Measurements from ENCODE around the gene SLIT1. TPM values are rescaled to one million over a fixed set of nuclear protein-coding genes. Genes with fewer than 3 reads are reported as not detected.

Gene SLIT1
- total RNA-seq, 4 donors from 2014 or later = 0.35 to 0.49 TPM; not detected in 2

GRCh38 chr10:97016728-97017473 lies 168.9 kb downstream of the SLIT1 start:
- intact Hi-C loops (cut with DNase I; ENCODE audit: low total_unique reads) = no loop called here

DNA sequence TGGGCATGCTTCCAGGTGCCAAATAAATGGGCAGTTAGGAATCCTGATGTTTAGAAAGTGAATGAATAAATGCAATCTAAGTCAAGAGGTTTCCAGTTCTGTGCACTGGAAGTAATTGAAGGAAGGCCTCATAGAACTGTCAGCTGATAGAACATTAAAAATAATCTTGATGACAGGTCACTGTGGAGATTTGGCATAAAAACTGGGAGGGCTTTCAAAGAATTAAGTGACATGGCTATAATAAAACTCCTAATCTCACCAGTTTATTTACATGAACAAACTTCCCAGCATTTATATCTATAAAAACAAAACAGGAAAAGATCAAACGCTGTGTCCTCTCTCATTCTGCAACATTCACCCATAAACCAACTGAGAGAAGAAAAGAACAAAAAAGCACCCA lies 170.5 kb downstream of the SLIT1 start:
- Histone ChIP-seq H3K9me3 (no peaks in the 10 kb centered on the region), H3K4me3 (no peak overlapping the region), H3K27ac (no peak overlapping the region), H3K4me1 (no peaks in the 10 kb centered on the region), H3K27me3 (no peaks in the 10 kb centered on the region), H3K36me3 (no peaks in the 10 kb centered on the region)
- DNase-seq = no peak
- intact Hi-C loops (cut with DNase I; ENCODE audit: low total_unique reads) = no loop called here
- no peak for TF ChIP-seq POLR2A (IDR thresholded peaks at IDR 0.05)
- TF ChIP-seq, protein P1, sequence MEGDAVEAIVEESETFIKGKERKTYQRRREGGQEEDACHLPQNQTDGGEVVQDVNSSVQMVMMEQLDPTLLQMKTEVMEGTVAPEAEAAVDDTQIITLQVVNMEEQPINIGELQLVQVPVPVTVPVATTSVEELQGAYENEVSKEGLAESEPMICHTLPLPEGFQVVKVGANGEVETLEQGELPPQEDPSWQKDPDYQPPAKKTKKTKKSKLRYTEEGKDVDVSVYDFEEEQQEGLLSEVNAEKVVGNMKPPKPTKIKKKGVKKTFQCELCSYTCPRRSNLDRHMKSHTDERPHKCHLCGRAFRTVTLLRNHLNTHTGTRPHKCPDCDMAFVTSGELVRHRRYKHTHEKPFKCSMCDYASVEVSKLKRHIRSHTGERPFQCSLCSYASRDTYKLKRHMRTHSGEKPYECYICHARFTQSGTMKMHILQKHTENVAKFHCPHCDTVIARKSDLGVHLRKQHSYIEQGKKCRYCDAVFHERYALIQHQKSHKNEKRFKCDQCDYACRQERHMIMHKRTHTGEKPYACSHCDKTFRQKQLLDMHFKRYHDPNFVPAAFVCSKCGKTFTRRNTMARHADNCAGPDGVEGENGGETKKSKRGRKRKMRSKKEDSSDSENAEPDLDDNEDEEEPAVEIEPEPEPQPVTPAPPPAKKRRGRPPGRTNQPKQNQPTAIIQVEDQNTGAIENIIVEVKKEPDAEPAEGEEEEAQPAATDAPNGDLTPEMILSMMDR (IDR thresholded peaks at IDR 0.05) = no peak

More at GRCh38 chr10:97016728-97017473, 168.9 kb downstream of the SLIT1 start:
- DNase-seq = no peak
- no peak overlapping the region for H3K4me3 ChIP-seq
- TF ChIP-seq, protein P1 (IDR thresholded peaks at IDR 0.05) = no peak
- TF ChIP-seq POLR2A (IDR thresholded peaks at IDR 0.05) = no peak
- H3K9me3 ChIP-seq = no peaks in the 10 kb centered on the region
- no peak overlapping the region for H3K27ac ChIP-seq
- no peaks in the 10 kb centered on the region for H3K36me3 ChIP-seq
- no peaks in the 10 kb centered on the region for H3K27me3 ChIP-seq
- no peaks in the 10 kb centered on the region for H3K4me1 ChIP-seq

DNA sequence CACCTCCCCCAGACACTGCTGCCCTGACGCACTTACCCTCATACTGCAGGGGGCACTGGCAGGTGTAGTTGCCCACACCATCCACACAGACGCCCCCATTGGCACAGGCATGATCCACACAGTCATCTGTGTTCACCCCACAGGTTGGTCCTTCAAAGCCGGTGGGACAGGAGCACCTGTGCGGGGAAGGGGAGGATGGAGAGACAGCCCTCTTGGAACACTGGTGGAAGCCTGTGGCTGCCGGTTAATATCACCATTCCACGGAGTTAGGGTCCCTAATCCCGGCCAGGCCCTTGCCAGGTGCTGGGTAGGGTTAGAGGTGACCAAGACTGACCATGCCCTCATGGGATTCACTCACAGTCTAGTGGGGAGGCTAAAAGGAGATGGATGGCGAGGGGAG lies 171.8 kb downstream of the SLIT1 start:
- DNase-seq = no peak
- intact Hi-C loops (cut with DNase I; ENCODE audit: low total_unique reads) = no loop called here

DNA sequence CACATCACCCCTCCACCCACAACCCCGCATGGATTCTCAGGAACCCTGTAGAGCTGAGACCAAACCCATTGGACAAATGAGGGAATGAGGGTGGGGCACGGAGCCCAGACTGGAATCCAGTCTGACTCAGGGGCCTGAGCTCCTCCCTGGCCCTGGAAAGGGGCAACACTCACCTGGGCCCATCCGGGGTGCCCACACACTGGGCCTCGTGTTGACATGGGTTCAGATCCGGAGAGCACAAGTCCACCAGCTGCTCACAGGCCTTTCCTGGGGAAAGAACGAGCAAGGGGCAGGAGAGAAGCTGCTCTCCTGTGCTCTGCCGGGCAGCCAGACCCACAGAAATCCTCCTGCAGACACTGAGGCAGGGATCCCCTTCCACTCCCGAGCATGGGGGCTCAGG lies 172.2 kb downstream of the SLIT1 start:
- TF ChIP-seq, protein P1 (IDR thresholded peaks at IDR 0.05) = no peak
- TF ChIP-seq POLR2A (IDR thresholded peaks at IDR 0.05) = no peak
- Histone ChIP-seq H3K27ac (no peak overlapping the region), H3K4me3 (no peak overlapping the region), H3K27me3 (no peaks in the 10 kb centered on the region), H3K36me3 (no peaks in the 10 kb centered on the region), H3K9me3 (no peaks in the 10 kb centered on the region), H3K4me1 (no peaks in the 10 kb centered on the region)
- no peak for DNase-seq
- intact Hi-C loops (cut with DNase I; ENCODE audit: low total_unique reads) = no loop called here

More for the DNA sequence above, 171.8 kb downstream of the SLIT1 start:
- TF ChIP-seq, protein P1 (IDR thresholded peaks at IDR 0.05) = no peak
- no peak for TF ChIP-seq POLR2A (IDR thresholded peaks at IDR 0.05)
- no peaks in the 10 kb centered on the region for H3K27me3 ChIP-seq
- no peaks in the 10 kb centered on the region for H3K4me1 ChIP-seq
- no peak overlapping the region for H3K4me3 ChIP-seq
- H3K27ac ChIP-seq = no peak overlapping the region
- H3K36me3 ChIP-seq = no peaks in the 10 kb centered on the region
- H3K9me3 ChIP-seq = no peaks in the 10 kb centered on the region

DNA sequence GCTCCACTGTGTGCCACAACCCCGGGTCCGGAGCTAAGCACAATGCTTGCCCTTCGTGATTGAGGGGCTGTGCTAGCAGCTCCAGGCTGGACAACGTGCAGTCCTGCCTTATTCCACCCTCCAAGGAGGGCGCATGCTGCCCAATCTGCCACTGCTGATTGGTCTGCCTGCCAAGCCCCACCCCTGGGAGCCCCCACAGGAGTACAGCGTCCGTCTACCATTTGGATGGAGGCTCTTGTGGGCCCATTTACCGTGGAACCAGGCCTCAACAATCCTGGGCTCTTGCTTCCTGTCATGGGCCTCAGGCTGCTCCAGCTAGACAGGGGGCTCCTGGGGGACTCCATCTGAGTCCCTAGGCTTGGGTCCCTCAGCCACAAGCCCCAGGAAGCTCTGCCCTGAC lies 173.3 kb downstream of the SLIT1 start:
- intact Hi-C loops (cut with DNase I; ENCODE audit: low total_unique reads) = no loop called here
- TF ChIP-seq, protein P1 (IDR thresholded peaks at IDR 0.05) = no peak
- no peak for TF ChIP-seq POLR2A (IDR thresholded peaks at IDR 0.05)
- Histone ChIP-seq H3K4me1 (no peaks in the 10 kb centered on the region), H3K4me3 (no peak overlapping the region), H3K27me3 (no peaks in the 10 kb centered on the region), H3K9me3 (peaks cover 0 to 5% of the 10 kb centered on the region in 2 donors), H3K27ac (no peak overlapping the region), H3K36me3 (no peaks in the 10 kb centered on the region)
- DNase-seq = no peak

All from uterus (tissue), 4 donors.